Epithelial cell of esophagus (primary cell): ENCODE data around the gene PABPN1L.

Source experiments
- DNase-seq: peaks from one replicate; pipeline ENCODE4 v3.0.0; 2010; ENCODE audit warnings: low read depth
- H3K4me3 ChIP-seq: 2 replicates; pipeline ENCODE4 v1.5.1; 2011; ENCODE audit warnings: mild to moderate bottlenecking, low read length, control low read depth
- TF ChIP-seq, protein P1 (sequence below): IDR thresholded peaks from 2 replicates; pipeline ENCODE4 v1.5.1; 2011; ENCODE audit warnings: low read depth, mild to moderate bottlenecking, low read length, control low read depth, inconsistent platforms; ENCODE audit not compliant: insufficient read depth; ENCODE audit errors: missing control alignments

Gene PABPN1L

GRCh38 chr16:88883117-88883895 is 16.8 kb upstream of the PABPN1L start:
- TF ChIP-seq, protein P1, sequence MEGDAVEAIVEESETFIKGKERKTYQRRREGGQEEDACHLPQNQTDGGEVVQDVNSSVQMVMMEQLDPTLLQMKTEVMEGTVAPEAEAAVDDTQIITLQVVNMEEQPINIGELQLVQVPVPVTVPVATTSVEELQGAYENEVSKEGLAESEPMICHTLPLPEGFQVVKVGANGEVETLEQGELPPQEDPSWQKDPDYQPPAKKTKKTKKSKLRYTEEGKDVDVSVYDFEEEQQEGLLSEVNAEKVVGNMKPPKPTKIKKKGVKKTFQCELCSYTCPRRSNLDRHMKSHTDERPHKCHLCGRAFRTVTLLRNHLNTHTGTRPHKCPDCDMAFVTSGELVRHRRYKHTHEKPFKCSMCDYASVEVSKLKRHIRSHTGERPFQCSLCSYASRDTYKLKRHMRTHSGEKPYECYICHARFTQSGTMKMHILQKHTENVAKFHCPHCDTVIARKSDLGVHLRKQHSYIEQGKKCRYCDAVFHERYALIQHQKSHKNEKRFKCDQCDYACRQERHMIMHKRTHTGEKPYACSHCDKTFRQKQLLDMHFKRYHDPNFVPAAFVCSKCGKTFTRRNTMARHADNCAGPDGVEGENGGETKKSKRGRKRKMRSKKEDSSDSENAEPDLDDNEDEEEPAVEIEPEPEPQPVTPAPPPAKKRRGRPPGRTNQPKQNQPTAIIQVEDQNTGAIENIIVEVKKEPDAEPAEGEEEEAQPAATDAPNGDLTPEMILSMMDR, result no peak
- no peak for DNase-seq
- H3K4me3 ChIP-seq, result no peak overlapping the region

GRCh38 chr16:88882358-88883030 is 16.0 kb upstream of the PABPN1L start:
- DNase-seq, result peak; percentile 21
- TF ChIP-seq, protein P1, result no peak
- H3K4me3 ChIP-seq, result no peak overlapping the region

- TF ChIP-seq, protein P1, result no peak
- no peak for DNase-seq
- no peak overlapping the region for H3K4me3 ChIP-seq
Observed at GRCh38 chr16:88881675-88882357, 15.4 kb upstream of the PABPN1L start.

GRCh38 chr16:88881007-88881615 is 14.7 kb upstream of the PABPN1L start:
- DNase-seq, result peak; percentile 40
- TF ChIP-seq, protein P1, result no peak
- H3K4me3 ChIP-seq, result peak overlapping the region; percentile 21

GRCh38 chr16:88880226-88881006 is 14.0 kb upstream of the PABPN1L start:
- DNase-seq, result no peak
- peak overlapping the region; percentile 21 for H3K4me3 ChIP-seq
- TF ChIP-seq, protein P1, result no peak

DNA sequence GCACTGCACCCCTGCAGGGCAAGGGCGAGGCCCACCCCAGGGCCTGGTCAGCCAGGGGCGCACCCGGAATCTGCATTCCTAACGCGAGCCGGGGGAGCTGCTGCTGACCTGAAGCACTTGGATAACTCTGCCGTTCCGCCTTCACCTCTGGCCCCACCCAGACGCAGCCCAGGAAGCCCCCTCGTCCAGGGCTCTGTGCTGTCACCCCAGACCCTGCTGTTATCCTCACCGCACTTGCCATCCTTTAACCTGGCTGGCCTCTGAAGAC is 13.3 kb upstream of the PABPN1L start:
- TF ChIP-seq, protein P1, result no peak
- DNase-seq, result no peak
- H3K4me3 ChIP-seq, result no peak overlapping the region
